Neural cell (in vitro differentiated cells): ENCODE measurements around the gene MRNIP. TPM values are rescaled to one million over a fixed set of nuclear protein-coding genes. Genes with fewer than 3 reads are reported as not detected.

ENCODE experiments used
- H2AFZ ChIP-seq: fragments of 200-600, 300-800 bp; sonication (generic), shearing (Covaris generic); 2 replicates; pipeline ENCODE4 v1.6.0; 2014; ENCODE audit warnings: low read depth, mild to moderate bottlenecking, antibody characterized with exemption, low read length, moderate library complexity
- H3F3A ChIP-seq: fragments of 200-600 bp; shearing (Covaris generic); 2 replicates; pipeline ENCODE4 v1.6.1; 2016; ENCODE audit warnings: mild to moderate bottlenecking, moderate library complexity, mixed read lengths, antibody characterized with exemption, low read length; ENCODE audit not compliant: insufficient read depth, poor library complexity, severe bottlenecking
- H3K27ac ChIP-seq: fragments of 200-600, 300-800 bp; sonication (generic), shearing (Covaris generic); 2 replicates; pipeline ENCODE4 v1.5.1; 2014; ENCODE audit warnings: mild to moderate bottlenecking, low read length, moderate library complexity
- H3K27me3 ChIP-seq: fragments of 300-800, 200-600 bp; sonication (generic), shearing (Covaris generic); 2 replicates; pipeline ENCODE4 v1.6.0; 2014; ENCODE audit warnings: mild to moderate bottlenecking, low read depth, low read length, moderate library complexity; ENCODE audit not compliant: insufficient read depth
- H3K36me3 ChIP-seq: fragments of 300-800, 200-600 bp; sonication (generic), shearing (Covaris generic); 2 replicates; pipeline ENCODE4 v1.5.1; 2014; ENCODE audit warnings: mild to moderate bottlenecking, antibody characterized with exemption, low read length, moderate library complexity; ENCODE audit not compliant: insufficient read depth
- H3K4me2 ChIP-seq: fragments of 300-800, 200-600 bp; sonication (generic), shearing (Covaris generic); 2 replicates; pipeline ENCODE4 v1.6.0; 2014; ENCODE audit warnings: mild to moderate bottlenecking, low read length
- H3K4me3 ChIP-seq: fragments of 300-800, 200-600 bp; sonication (generic), shearing (Covaris generic); 2 replicates; pipeline ENCODE4 v1.5.1; 2014; ENCODE audit warnings: mild to moderate bottlenecking, low read length, moderate library complexity
- H3K79me2 ChIP-seq: fragments of 200-600 bp; shearing (Covaris generic); replicated peaks from 2 replicates; pipeline ENCODE4 v1.6.0; 2014; ENCODE audit warnings: mild to moderate bottlenecking, low read length, moderate library complexity; ENCODE audit not compliant: insufficient read depth
- H3K9ac ChIP-seq: fragments of 300-800, 200-600 bp; sonication (generic), shearing (Covaris generic); 2 replicates; pipeline ENCODE4 v1.6.1; 2016; ENCODE audit warnings: mild to moderate bottlenecking, low read length, mixed read lengths
- H3K9me2 ChIP-seq: fragments of 200-600 bp; shearing (Covaris generic); 2 replicates; pipeline ENCODE4 v1.6.1; 2016; ENCODE audit warnings: mild to moderate bottlenecking, low read length, mixed read lengths; ENCODE audit not compliant: insufficient read depth
- H3K9me3 ChIP-seq: fragments of 200-600, 300-800 bp; sonication (generic), shearing (Covaris generic); 2 replicates; pipeline ENCODE4 v1.6.1; 2016; ENCODE audit warnings: mild to moderate bottlenecking, mixed run types, low read length, moderate library complexity, mixed read lengths
- H4K20me1 ChIP-seq: fragments of 200-600 bp; shearing (Covaris generic); 2 replicates; pipeline ENCODE4 v1.6.1; 2016; ENCODE audit warnings: mild to moderate bottlenecking, mixed run types; ENCODE audit not compliant: insufficient read depth
- EP300 ChIP-seq: fragments of 450-650 bp; conservative IDR thresholded peaks from 2 replicates; pipeline ENCODE4 v1.6.1; 2014; ENCODE audit warnings: antibody characterized with exemption, mild to moderate bottlenecking, moderate library complexity; ENCODE audit not compliant: poor library complexity, severe bottlenecking
- EZH2 ChIP-seq: fragments of 200-600, 300-800 bp; shearing (Covaris generic), sonication (generic); IDR thresholded peaks from 2 replicates; pipeline ENCODE4 v1.6.1; 2014; ENCODE audit warnings: antibody characterized with exemption, low read length, borderline replicate concordance, mild to moderate bottlenecking; ENCODE audit not compliant: insufficient read depth, poor library complexity, severe bottlenecking
- MXI1 ChIP-seq: fragments of 450-650 bp; conservative IDR thresholded peaks from 2 replicates; pipeline ENCODE4 v1.6.1; 2014; ENCODE audit warnings: antibody characterized with exemption, mild to moderate bottlenecking; ENCODE audit not compliant: poor library complexity, severe bottlenecking
- POLR2AphosphoS5 ChIP-seq: IDR thresholded peaks from 2 replicates; pipeline ENCODE4 v1.6.1; 2012
- RAD21 ChIP-seq: fragments of 450-650 bp; conservative IDR thresholded peaks from 2 replicates; pipeline ENCODE4 v1.6.1; 2014; ENCODE audit warnings: antibody characterized with exemption, mild to moderate bottlenecking, moderate library complexity
- SMC3 ChIP-seq: fragments of 450-650 bp; conservative IDR thresholded peaks from 2 replicates; pipeline ENCODE4 v1.6.1; 2014; ENCODE audit warnings: antibody characterized with exemption, mild to moderate bottlenecking, moderate library complexity; ENCODE audit not compliant: poor library complexity
- TAF1 ChIP-seq: IDR thresholded peaks from 2 replicates; pipeline ENCODE4 v1.6.1; 2012; ENCODE audit warnings: low read depth
- polyA plus RNA-seq: library from polyadenylated mRNA; depleted of rRNA; stranded (reverse); fragments of >200 nt; gene quantifications from 2 replicates; pipeline ENCODE4 v1.2.3, GENCODE V29; 2014
- TF ChIP-seq, protein P1 (sequence below): fragments of 450-650 bp; IDR thresholded peaks from 2 replicates; pipeline ENCODE4 v1.5.1; 2014; ENCODE audit warnings: antibody characterized with exemption, mild to moderate bottlenecking, moderate library complexity; ENCODE audit not compliant: poor library complexity, severe bottlenecking
- TF ChIP-seq, protein P2 (sequence below): IDR thresholded peaks from 2 replicates; pipeline ENCODE4 v1.6.1; 2012; ENCODE audit warnings: borderline replicate concordance

MRNIP gene
- polyA plus RNA-seq, 1 donor from 2014 or later = 121 TPM

DNA sequence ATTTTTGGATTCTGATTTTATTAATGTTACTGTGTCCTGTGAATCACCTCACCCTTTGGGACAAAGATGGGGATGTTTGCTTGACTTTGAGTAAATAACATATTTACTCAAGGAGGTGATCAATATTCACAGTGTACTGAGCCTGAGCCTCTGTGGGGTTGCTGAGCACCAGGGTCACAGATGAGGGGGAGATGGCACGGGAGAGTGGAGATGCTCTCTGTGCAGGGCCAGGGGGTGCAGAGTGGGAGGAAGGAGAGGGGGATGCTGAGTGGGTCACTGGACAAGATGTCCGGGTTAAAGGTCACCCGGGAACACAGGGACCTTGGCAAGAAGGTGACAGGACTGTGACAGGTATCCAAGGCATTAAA, 33.9 kb downstream of the MRNIP start:
- H3K27me3 ChIP-seq = no peaks in the 10 kb centered on the region
- H2AFZ ChIP-seq = no peak overlapping the region
- TF ChIP-seq EP300 (no peak), POLR2AphosphoS5 (no peak), SMC3 (no peak), TAF1 (no peak), EZH2 (no peak), MXI1 (no peak), RAD21 (no peak)
- TF ChIP-seq, protein P1, sequence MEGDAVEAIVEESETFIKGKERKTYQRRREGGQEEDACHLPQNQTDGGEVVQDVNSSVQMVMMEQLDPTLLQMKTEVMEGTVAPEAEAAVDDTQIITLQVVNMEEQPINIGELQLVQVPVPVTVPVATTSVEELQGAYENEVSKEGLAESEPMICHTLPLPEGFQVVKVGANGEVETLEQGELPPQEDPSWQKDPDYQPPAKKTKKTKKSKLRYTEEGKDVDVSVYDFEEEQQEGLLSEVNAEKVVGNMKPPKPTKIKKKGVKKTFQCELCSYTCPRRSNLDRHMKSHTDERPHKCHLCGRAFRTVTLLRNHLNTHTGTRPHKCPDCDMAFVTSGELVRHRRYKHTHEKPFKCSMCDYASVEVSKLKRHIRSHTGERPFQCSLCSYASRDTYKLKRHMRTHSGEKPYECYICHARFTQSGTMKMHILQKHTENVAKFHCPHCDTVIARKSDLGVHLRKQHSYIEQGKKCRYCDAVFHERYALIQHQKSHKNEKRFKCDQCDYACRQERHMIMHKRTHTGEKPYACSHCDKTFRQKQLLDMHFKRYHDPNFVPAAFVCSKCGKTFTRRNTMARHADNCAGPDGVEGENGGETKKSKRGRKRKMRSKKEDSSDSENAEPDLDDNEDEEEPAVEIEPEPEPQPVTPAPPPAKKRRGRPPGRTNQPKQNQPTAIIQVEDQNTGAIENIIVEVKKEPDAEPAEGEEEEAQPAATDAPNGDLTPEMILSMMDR = no peak
- TF ChIP-seq, protein P2, sequence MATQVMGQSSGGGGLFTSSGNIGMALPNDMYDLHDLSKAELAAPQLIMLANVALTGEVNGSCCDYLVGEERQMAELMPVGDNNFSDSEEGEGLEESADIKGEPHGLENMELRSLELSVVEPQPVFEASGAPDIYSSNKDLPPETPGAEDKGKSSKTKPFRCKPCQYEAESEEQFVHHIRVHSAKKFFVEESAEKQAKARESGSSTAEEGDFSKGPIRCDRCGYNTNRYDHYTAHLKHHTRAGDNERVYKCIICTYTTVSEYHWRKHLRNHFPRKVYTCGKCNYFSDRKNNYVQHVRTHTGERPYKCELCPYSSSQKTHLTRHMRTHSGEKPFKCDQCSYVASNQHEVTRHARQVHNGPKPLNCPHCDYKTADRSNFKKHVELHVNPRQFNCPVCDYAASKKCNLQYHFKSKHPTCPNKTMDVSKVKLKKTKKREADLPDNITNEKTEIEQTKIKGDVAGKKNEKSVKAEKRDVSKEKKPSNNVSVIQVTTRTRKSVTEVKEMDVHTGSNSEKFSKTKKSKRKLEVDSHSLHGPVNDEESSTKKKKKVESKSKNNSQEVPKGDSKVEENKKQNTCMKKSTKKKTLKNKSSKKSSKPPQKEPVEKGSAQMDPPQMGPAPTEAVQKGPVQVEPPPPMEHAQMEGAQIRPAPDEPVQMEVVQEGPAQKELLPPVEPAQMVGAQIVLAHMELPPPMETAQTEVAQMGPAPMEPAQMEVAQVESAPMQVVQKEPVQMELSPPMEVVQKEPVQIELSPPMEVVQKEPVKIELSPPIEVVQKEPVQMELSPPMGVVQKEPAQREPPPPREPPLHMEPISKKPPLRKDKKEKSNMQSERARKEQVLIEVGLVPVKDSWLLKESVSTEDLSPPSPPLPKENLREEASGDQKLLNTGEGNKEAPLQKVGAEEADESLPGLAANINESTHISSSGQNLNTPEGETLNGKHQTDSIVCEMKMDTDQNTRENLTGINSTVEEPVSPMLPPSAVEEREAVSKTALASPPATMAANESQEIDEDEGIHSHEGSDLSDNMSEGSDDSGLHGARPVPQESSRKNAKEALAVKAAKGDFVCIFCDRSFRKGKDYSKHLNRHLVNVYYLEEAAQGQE = no peak
- no peaks in the 10 kb centered on the region for H4K20me1 ChIP-seq
- peaks cover 1% of the 10 kb centered on the region for H3K36me3 ChIP-seq
- peaks cover 12% of the 10 kb centered on the region for H3K79me2 ChIP-seq
- no peaks in the 10 kb centered on the region for H3K9me3 ChIP-seq
- H3F3A ChIP-seq = no peaks in the 10 kb centered on the region
- no peak overlapping the region for H3K4me2 ChIP-seq
- H3K9ac ChIP-seq = no peak overlapping the region
- no peak overlapping the region for H3K4me3 ChIP-seq
- no peak overlapping the region for H3K27ac ChIP-seq
- no peaks in the 10 kb centered on the region for H3K9me2 ChIP-seq

DNA sequence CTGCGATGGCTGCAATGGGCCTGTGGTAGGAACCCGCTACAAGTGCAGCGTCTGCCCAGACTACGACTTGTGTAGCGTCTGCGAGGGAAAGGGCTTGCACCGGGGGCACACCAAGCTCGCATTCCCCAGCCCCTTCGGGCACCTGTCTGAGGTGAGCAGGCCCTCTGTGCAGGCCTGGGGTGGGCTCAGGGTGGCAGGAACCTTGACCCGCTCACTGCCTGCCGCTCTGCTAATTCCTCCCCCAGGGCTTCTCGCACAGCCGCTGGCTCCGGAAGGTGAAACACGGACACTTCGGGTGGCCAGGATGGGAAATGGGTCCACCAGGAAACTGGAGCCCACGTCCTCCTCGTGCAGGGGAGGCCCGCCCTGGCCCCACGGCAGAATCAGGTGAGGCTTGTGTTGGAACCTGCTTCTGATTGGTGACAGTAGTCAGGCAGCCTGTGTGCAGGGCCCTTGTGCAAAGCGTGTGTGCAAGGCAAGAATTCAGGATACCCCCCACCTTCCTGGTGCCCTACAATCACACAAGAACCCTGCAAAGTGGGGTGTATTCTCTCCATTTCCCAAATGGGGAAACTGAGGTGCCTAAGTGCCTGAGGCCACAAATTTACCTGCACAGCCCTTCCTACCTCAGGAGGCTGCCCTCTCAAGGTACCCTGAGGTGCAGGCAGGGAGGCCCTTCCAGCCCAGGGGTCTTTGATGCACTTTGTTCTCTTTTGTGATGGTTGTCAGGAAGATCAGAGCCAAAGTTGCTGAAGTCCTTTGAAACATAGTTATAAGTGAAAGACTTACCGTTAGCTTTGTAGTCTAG, 34.5 kb downstream of the MRNIP start:
- no peaks in the 10 kb centered on the region for H3K9me2 ChIP-seq
- H4K20me1 ChIP-seq = no peaks in the 10 kb centered on the region
- no peak overlapping the region for H3K4me2 ChIP-seq
- H3K27ac ChIP-seq = no peak overlapping the region
- no peak overlapping the region for H2AFZ ChIP-seq
- H3F3A ChIP-seq = no peaks in the 10 kb centered on the region
- H3K79me2 ChIP-seq = peaks cover 12% of the 10 kb centered on the region
- TF ChIP-seq MXI1 = no peak
- TF ChIP-seq, protein P2 = no peak
- TF ChIP-seq EP300 = no peak
- no peak for TF ChIP-seq POLR2AphosphoS5
- no peak for TF ChIP-seq TAF1
- TF ChIP-seq SMC3 = no peak
- TF ChIP-seq EZH2 = no peak
- TF ChIP-seq, protein P1 = no peak
- TF ChIP-seq RAD21 = no peak
- no peaks in the 10 kb centered on the region for H3K36me3 ChIP-seq
- no peaks in the 10 kb centered on the region for H3K9me3 ChIP-seq
- H3K27me3 ChIP-seq = no peaks in the 10 kb centered on the region
- H3K9ac ChIP-seq = no peak overlapping the region
- no peak overlapping the region for H3K4me3 ChIP-seq
